HG02623 (cell line): ENCODE data around the gene TFB1M.
"Not testable (repeated sequence)": the region's sequence is repeated elsewhere in the genome, so short reads cannot be mapped to it uniquely, and the experiment has no call there.

Source experiments
- ATAC-seq: cut with Tn5 transposase; IDR thresholded peaks from one replicate; pipeline ENCODE4 v1.9.1; 2021; ENCODE audit warnings: moderate library complexity; ENCODE audit not compliant: unreplicated experiment

Gene TFB1M

DNA sequence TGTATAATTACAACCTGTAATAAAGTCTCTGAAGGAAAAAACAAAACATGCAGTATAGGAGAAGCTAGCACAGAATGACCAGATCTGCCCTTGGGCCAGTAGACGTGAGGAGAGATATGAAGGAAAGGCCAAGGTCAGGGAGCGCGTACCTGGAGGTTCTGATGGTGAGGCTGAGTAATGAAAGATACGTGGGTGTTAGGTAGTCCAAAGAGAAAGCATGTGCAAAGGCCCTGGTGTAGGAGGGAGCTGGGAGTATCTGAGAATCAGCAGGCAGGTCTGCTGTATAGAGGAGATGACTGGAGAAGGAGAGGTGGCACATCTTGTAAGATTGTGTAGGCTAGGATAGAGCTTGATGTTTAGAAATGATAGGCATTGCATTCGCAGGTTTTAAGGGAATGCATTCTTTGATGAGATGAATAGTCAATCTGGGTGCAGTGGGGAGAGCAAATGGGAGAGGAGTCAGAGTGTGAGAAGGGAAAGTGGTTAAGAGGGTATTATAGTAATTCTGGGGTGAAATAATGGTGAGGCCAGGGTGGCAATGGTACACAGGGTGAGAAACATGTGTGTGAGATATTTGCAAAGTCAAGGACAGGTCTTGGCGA lies 15.9 kb upstream of the TFB1M start:
- no peak for ATAC-seq

DNA sequence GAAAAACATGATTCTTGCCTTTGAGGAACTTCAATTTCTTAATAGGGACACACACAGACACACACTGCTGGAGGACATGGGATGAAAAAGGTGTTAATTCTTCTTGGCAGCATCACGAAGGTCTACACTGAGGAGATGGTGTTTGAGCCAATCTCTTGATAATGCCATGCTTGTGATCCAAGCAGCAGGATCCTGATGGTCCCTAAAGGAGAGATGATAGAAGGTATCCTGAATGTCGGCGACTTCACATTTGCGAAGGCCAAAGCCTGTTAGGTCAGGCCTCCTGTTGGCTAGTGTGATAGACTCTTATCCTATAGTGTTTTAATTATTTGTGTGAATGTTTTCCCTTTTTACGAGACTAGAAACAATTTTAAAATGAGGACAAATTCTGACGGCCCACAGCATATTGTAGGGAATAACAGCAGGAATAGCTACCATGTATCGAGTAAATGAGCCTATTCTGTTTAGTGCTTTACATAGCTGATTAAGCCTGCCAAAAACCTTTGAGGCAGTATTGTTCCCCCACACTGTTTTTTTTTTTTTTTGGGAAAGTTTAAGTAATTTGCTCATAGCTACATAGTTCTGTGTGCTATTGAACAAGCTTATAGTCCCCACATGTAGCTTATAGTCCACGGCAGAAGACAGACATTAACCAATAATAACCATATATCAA lies 15.3 kb upstream of the TFB1M start:
- ATAC-seq, result no peak

DNA sequence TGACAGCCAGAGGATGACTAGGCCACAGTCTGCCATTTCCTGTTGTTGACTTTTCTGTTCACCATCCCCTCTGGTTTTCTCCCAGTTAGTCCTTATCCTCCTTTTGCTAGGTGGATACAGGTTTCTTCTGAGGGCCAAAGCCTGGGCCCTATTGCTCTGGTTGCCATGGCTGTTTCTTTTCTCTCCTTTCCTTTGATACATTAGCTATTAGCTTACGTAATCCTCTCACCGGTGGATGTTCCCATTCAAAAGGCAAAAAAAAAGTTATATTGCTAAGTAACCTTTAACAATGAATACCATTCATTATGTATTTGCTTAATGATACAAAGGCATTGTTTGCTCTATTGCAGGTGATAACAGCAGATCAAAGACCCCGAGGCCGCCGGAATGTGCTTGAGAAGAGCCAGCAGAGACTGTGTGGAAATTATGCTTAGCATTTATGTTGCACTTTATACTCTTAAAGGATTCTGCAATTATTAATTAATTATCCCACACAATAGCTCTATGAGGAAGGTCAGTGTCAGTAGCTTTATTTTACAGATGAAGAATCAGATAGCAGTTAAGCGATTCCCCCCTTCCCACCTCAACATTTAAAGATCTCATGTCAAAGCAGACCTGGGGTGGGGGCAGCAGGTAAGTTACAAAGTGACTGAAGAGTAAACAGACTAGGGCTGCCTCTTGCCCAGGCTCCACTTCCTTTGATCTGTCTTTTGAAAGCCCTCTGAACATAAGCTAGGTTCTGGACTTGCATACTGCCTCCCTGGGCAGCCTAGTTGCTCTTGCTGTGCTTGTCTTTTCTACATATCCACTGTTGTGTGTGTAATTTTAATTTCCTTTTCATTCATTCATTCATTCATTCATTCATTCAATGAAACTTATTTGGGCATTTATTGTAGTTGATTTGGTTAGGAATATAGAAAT lies 14.5 kb upstream of the TFB1M start:
- no peak for ATAC-seq

DNA sequence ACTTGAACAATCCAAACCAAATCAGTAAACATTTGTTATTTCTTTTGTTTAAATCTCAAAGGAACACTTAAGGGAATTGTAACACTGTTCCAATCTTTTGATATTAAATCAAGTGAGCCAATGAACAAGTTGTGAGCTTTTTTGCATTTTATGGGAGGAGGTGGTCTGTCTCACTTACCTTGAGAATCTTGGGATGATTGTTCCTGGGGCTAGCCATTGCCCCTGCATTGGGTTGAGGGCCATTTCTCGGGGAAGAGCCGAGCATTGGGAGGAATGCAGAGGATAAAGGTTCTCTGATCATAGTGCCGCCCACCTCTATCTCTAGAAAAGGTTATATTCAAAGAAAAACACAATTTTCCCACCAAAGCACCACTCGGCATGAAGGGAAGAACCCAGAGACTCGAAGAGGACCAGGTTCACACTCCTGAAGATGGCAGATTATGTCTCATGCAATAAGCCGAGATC lies 13.8 kb upstream of the TFB1M start:
- ATAC-seq, result no peak

DNA sequence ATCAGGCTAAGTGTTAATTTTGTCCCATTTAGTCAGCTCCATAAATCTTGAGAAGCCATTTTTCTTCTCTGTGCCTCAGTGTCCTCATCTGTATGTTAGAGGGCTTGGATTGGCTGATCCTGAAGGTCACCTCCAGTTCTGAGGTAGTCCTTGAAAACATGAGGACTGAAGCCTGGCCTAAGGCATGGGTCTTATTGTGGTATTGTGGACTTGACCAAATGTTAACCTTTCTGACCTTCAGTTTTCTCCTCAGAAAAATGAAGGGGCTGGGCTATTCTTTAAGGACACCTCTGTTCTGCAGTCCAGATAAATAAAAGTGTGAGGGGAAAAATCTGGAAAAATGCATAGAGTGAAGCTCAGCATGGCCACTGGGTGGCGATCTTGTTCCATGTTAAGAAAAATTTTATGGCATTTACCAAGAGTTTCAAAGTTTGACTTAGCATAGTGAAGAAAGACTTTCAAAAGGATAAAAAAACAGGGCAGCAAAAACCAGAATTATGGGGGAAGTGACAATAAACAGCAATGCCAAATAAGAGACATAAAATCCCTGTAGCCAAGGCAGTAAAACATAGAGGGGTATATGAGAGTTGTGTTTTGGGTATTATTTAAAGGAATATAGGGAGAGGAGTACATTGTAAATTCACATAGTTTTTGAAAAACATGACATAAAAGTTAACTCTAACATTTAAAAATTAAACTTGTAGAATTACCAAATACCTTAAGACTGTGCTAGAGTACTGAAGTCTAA lies 13.2 kb upstream of the TFB1M start:
- ATAC-seq, result peak; percentile 49

DNA sequence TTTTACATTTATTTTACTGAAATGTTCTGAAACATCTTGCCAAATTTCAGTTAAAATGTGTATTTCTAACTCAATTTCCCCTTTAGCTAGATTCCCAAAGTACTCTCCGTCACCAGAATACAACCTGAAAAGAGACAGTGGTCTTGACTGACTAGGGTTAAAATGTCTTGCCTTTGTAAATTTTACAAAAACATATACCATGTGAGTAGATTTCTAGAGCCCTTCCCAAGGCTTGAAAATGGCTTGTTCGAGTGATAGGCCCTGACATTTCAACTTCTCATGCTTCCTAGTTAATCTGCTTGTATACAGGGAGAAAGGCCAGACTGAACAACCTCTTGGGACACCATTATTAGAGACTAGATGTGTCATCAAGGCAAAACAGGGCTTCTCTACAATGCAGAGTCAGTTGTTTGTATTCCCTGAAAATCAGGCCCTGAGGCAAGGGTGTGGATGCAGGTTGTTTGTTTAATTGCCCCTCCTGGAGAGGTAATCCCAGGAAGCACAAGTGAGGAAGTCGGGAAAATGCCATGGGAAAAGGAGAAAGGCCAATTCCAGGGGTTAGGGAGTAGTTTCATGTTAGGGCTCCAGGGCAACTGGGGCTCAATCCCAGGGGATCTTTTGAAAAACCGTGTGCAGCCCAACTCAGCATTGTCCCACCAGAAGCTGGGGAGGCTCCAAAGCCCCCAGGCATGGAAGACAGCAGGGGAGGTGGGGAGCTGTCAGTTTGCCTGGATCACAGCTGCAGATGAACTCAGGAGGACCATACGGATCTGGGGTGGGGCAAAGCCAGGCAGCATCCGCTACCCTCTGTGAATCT lies 11.6 kb upstream of the TFB1M start:
- ATAC-seq, result no peak

DNA sequence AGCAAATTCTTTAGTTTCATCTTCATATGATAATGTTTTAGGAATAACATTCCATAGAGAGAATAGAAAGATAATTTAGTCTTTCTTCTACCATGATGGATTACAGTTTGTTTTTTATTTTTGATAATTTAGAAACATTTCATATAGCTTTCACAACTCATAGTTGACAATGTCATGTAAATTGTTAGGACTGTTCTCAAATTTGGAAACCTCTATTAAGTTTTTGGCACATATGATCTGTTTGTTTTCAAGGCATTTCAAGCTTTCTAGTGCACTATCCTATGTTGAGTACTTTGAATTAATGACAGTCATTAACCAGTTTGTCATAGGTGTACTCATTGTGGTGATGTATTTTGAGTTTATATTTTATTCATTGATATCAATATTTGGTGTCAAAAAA lies 10.7 kb upstream of the TFB1M start:
- ATAC-seq, result no peak

DNA sequence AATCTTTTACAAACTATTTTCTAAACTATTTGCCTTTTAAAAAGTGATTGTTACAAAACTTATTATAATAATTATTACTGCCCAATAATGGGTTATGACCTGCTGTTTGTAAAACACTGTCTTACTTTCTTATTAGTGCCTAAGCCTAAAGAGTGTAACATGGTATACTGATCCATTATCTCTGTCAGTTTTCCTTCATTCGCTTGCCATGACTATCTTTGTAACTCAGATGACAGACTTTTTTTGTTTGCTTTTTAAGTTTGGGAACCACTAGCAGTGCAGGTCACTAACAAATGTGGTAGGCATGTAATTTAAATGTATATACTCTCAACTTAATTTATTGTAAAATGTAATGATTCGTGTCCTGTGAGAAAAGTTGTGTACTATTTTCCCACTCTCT lies 9.9 kb upstream of the TFB1M start:
- no peak for ATAC-seq

DNA sequence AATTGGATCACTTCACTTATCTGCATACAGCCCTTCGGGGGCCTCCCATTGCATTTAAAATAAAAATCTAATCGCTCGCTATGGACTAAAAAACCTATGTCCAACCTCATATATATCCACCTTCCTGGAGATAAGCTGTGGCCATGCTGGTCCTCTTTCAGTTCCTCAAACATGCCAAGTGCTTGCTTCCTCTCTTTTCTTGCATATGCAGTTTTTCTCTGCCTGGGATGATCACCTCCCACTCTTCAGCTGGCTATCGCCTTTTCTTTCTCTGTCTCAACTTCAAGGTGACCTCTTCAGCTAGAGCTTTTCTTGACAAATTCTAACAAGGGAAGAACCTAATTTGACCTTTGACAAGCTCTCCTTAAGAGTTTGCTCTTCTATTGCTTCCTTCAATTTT lies 5.6 kb upstream of the TFB1M start:
- ATAC-seq, result no peak

DNA sequence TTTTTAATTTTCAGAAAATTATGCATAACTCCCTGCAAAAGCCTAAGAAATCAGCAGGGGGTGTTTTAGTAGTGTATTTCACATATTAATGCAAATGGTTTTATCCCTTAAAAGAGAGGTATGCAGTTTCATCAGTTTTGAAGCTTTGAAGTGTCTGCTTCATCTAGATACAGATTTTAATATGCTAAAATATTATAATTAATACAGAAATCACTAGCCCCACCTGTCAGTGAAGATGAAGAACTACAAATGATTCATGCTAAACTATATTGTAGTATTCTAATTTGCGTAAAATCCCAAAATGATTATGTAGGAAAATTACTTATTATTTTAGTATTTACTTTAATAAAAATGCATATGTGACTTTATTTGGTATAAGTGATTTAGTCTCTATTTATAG lies 2.9 kb upstream of the TFB1M start:
- no peak for ATAC-seq

DNA sequence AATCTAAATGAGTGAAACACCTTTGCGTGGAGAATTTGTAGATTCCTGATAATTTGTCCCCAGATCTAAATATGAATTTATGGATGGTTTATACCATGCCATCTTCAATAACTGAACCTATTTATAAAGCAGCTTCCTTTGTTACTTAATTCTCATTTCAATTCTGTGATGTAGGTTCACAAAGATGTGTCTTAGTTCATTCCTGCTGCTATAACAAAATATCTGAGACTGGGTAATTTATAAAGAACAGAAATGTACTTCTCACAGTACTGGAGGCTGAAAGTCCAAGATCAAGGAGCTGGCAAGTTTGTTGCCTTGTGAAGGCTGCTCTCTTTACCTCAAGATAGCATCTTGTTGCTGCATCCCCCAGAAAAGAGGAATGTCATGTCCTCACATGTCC lies 2.1 kb upstream of the TFB1M start:
- no peak for ATAC-seq

DNA sequence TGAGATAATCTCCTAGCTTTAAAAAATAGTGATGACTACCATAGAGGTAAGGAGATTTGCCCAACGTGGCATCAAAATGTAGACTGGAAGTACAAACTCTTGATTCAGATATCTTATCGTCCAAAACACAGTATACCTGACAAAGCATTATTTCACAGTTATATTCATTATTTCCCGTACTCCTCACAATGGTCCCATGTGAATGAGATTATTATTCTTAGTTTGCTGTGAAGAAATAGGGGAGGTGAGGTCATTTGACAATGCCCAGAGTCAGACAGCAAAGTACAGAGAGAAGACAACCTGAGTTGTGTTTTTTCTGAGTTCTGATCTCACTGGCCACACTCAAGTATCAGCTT lies 1.2 kb upstream of the TFB1M start:
- no peak for ATAC-seq

DNA sequence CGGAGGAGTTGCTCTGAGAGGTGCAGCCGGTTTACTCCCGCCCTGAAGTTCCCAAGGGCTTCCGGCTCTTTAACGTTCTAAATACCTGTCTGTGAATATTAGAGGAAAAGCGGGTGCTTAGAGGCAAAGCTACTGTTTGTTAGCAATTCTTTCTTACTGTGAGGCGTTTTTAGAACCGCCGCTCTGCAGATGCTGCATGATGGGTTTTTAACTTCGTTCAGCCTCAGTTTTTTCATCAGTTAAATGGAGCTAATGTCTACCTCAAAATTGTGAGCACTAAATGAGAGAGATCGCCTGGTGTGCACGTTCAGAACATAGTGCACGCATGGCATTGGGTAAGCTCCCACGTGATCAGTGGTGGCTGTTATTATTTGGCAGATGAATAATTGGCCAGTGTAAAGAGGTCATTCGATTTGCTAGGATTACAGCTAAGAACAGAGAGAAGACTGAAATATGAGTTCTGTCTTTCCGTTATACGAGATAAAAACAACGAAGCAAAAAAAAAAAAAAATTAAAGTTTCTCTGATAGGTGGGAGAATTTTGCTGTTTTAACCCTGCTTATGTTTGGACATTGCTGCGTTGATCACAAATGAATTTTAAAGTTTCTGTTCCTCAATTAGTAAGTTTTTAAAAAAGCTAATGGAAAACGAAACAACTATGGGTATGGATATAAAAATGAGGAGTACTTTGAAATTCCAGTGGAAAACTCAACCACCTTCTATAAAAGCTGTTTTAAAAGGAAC lies 660 bp upstream of the TFB1M start:
- ATAC-seq, result peak; percentile 35

DNA sequence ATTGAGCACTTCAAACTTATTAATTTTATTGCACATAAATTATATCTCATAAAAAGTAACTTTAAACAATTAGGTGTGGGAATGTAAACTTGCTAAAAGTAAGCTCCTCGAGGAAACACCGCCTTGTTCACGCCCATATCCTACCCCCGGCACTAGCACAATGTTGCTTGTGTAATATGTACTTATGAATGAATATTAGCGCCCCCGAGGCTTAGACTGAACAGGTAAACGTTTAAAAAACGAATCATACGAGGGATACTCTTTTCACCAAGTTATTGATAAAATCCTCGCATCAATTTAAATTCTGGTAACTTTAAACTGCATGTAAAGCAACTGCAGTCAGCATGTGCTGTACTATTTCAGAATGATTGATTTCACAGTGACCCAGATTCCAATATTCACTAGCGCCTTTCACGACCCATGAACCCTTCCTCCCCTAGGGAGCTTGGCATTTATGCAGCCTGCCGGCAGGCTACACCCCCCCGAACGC lies 637 bp downstream of the TFB1M start:
- ATAC-seq, result peak; percentile 5

DNA sequence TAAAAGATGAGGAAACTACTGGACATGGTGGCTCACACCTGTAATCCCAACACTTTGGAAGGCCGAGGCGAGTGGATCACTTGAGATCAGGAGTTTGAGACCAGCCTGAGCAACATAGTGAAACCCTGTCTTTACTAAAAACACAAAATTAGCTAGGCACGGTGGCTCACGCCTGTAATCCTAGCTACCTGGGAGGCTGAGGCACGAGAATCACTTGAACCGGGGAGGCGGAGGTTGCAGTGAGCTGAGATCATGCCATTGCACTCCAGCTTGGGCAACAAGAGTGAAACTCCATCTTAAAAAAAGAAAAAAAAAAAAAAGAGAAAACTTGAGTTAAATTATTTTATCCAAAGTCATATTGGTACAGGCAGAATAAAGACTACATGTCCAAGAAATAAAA lies 1.3 kb downstream of the TFB1M start:
- not testable (repeated sequence) for ATAC-seq

DNA sequence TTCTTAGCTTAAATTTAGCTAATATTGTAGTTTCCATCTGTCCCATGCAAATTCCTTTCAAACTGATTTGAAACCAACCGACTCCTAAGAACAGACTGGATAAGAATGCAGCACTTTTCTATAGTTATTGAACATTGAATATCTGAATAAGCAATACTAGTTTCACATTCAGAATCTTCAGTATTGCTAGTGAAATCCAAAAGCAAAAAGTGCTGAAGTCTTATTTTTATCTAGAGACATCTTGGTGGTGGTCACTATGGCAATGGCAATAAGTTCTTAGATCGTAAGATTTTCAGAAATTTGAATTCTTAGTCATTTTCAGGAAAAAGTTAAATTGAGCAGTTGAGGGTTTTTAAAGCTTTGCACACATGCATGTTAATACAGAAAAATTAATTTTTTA lies 2.7 kb downstream of the TFB1M start:
- no peak for ATAC-seq

DNA sequence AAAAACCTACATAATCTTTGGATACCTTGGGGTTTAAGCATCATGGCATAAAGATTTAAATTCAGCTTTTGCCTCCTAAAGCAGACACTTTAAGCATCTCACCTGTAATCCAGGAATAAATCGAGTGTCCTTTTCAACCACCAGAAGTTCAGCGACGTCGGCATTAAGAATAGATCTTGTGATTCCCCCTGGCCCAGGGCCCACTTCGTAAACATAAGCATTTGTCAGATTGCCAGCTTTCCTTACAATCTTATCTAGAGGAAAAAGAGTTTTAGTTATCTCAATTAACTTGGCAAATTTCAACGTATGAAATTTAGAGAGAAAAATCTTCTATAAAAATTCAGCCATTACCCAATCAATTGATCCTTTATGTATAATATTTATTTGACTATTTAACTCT lies 3.2 kb downstream of the TFB1M start:
- no peak for ATAC-seq

DNA sequence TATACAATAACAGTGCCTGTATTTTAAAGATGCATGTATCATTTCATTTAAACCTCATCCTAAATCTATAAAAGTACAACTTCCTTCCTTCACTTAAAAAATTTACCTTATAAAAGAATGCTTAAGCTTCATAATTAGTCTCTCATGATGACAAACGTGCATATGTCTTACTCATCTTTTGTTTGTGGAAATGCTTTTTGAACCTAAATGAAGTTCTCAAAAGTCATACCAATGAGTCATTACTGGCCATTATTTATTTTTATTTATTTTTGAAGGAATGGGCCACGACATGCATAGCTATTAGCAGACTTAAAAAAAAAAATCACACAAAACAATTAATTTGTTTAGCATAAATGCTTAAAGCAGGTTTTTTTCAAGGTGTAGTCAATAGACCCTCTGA lies 3.7 kb downstream of the TFB1M start:
- ATAC-seq, result no peak

DNA sequence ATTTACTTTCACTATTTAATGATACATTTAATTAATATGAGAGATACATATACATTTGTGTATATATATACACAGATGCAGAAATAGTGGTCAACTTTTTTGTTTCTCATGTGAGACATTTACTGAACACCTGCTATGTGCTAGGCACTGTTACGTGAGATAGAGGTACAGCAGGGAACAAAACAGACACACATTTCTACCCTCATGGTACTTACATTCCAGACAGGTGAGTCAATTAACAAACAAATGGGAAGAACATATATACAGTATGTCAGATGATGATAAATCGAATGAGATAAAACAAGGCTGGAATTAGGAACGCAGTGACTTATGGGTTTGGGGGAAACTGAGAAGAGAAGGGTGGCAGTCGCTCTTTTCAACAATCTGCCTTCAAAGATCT lies 5.1 kb downstream of the TFB1M start:
- no peak for ATAC-seq

DNA sequence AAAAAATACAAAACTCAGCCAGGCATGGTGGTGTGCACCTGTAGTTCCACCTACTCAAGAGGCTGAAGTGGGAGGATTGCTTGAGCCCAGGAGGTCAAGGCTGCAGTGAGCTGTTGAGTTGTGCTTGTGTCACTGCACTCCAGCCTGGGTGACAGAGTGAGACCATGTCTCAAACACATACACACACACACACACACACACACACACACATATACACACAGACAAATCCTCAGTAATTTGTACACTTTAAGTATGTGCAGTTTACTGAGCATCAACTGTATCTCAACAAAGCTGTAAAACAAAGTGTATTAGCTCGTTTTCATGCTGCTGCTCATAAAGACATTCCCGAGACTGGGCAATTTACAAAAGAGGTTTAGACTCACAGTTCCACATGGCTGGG lies 7.3 kb downstream of the TFB1M start:
- no peak for ATAC-seq
